Measurements from ENCODE around the gene ANKS1B. TPM values are rescaled to one million over a fixed set of nuclear protein-coding genes. Genes with fewer than 3 reads are reported as not detected.

Gene ANKS1B
- total and polyA plus RNA-seq, 7 donors = 1.0 to 57.3 (median 30.1) TPM; not detected in 1

DNA sequence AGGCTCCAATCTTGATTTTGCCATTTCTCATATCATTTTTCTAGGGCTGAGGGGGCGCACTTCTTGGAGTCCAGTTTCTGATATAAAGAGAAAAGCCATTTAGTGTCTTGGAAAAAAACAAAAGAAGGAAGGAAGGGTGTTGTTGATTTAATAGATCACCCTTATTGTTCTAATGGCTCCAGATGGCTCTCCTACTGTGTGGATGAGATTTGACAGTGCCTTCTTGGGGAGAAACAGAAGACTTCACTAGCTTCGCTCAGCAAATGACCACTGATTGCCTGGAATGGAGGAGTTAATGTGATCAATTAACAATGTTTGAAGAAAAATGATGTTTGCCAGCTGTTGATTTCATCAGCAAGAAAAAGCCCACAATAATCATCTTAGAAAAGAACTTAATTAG is 1123.5 kb downstream of the ANKS1B start:
- TF ChIP-seq, protein P1, sequence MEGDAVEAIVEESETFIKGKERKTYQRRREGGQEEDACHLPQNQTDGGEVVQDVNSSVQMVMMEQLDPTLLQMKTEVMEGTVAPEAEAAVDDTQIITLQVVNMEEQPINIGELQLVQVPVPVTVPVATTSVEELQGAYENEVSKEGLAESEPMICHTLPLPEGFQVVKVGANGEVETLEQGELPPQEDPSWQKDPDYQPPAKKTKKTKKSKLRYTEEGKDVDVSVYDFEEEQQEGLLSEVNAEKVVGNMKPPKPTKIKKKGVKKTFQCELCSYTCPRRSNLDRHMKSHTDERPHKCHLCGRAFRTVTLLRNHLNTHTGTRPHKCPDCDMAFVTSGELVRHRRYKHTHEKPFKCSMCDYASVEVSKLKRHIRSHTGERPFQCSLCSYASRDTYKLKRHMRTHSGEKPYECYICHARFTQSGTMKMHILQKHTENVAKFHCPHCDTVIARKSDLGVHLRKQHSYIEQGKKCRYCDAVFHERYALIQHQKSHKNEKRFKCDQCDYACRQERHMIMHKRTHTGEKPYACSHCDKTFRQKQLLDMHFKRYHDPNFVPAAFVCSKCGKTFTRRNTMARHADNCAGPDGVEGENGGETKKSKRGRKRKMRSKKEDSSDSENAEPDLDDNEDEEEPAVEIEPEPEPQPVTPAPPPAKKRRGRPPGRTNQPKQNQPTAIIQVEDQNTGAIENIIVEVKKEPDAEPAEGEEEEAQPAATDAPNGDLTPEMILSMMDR (IDR thresholded peaks at IDR 0.05) = no peak
- TF ChIP-seq POLR2A (IDR thresholded peaks at IDR 0.05) (no peak), EP300 (IDR thresholded peaks at IDR 0.05) (no peak), POLR2AphosphoS5 (IDR thresholded peaks at IDR 0.05) (no peak)
- Histone ChIP-seq H3K4me1 (no peaks in the 10 kb centered on the region), H3K9me3 (no peaks in the 10 kb centered on the region), H3K4me3 (no peak overlapping the region), H3K27me3 (no peaks in the 10 kb centered on the region), H3K27ac (no peak overlapping the region), H3K36me3 (no peaks in the 10 kb centered on the region)
- DNase-seq = no peak
- WGBS, 2 donors = 61% methylated on average over 2 of the region's 2 CpGs
- intact Hi-C loops (cut with DNase I) = no loop called here

DNA sequence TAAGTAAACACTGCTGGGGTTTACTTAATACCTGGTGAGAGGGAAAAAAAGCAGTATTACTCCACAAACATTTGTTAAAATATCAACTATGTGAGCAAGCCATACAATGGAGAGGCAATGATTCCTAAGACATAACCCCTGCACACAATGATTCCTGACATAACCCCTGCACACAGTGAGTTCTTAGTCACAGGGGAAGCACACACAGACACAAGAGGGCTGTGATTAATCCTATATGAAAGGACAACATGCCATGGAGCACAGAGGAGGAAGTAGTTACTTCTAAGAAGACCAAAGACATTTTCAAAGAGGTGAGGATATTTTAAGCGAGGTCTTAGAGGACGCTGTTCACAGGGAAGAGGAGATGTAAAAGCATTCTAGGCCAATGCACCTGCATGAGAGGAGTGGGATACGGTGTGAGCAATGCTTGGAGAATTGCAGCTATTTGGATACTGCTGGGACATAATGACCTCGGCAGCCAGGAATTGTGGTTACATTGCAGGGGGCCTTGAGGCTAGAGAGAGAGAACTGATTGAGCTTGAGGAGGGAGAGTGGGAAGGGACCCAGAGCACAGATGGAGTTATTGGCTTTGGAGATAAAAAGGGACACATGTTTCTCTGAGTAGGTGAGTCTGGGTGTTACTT is 1127.7 kb downstream of the ANKS1B start:
- no peak overlapping the region for H3K4me3 ChIP-seq

DNA sequence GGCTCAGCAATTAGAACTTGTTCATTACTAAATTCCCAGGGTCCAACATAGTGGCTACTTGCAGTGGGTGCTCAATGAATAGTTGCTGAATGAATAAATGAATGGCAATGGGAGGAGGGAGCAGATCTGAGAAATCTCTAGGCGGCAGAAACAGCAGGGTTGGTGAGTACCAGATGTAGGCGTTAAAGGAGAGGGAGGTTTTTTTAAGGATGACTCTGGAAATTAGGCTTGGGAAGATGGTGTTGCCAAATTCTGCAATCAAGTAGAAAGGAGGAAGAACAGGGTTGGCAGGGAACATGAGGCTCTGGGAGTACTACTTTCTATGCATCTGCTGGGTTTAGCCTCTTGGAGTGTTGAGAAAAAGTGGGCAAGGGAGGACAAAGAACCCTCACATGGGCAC is 1132.6 kb downstream of the ANKS1B start:
- Histone ChIP-seq H3K27ac (no peak overlapping the region), H3K9me3 (no peaks in the 10 kb centered on the region), H3K36me3 (no peaks in the 10 kb centered on the region), H3K4me1 (no peaks in the 10 kb centered on the region), H3K27me3 (no peaks in the 10 kb centered on the region), H3K4me3 (no peak overlapping the region)
- 82 to 85% methylated on average over 2 of the region's 2 CpGs for whole genome bisulfite sequencing, 2 donors
- DNase-seq = no peak
- no peak for TF ChIP-seq POLR2AphosphoS5 (IDR thresholded peaks at IDR 0.05)
- TF ChIP-seq POLR2A (IDR thresholded peaks at IDR 0.05) = no peak
- TF ChIP-seq, protein P1 (IDR thresholded peaks at IDR 0.05) = no peak
- TF ChIP-seq EP300 (IDR thresholded peaks at IDR 0.05) = no peak
- intact Hi-C loops (cut with DNase I) = no loop called here

More for the DNA sequence above, 1127.7 kb downstream of the ANKS1B start:
- Histone ChIP-seq H3K27ac (no peak overlapping the region), H3K36me3 (no peaks in the 10 kb centered on the region), H3K9me3 (no peaks in the 10 kb centered on the region), H3K27me3 (no peaks in the 10 kb centered on the region), H3K4me1 (no peaks in the 10 kb centered on the region)
- TF ChIP-seq POLR2AphosphoS5 (IDR thresholded peaks at IDR 0.05) (no peak), EP300 (IDR thresholded peaks at IDR 0.05) (no peak), POLR2A (IDR thresholded peaks at IDR 0.05) (no peak)
- TF ChIP-seq, protein P1 (IDR thresholded peaks at IDR 0.05) = no peak
- no peak for DNase-seq
- intact Hi-C loops (cut with DNase I) = no loop called here
- 27 to 36% methylated on average over 4 of the region's 4 CpGs for WGBS, 2 donors

DNA sequence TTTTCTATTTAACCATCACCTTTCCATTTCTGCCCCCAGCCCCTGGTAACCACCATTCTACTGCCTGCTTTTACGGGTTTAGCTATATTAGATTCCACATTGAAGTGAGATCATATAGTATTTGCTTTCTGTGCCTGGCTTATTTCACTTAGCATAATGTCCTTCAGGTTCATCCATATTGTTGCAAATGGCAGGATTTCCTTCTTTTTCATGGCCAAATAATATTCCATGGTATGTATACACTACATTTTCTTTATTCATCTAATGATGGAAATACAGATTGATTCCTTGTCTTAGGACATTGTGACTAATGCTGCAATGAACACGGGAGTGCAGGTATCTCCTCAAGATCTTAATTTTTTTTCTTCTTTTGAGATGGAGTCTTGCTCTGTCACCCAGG is 1137.5 kb downstream of the ANKS1B start:
- TF ChIP-seq POLR2AphosphoS5 (IDR thresholded peaks at IDR 0.05) (no peak), EP300 (IDR thresholded peaks at IDR 0.05) (no peak), POLR2A (IDR thresholded peaks at IDR 0.05) (no peak)
- TF ChIP-seq, protein P1 (IDR thresholded peaks at IDR 0.05) = no peak
- H3K27me3 ChIP-seq = no peaks in the 10 kb centered on the region

DNA sequence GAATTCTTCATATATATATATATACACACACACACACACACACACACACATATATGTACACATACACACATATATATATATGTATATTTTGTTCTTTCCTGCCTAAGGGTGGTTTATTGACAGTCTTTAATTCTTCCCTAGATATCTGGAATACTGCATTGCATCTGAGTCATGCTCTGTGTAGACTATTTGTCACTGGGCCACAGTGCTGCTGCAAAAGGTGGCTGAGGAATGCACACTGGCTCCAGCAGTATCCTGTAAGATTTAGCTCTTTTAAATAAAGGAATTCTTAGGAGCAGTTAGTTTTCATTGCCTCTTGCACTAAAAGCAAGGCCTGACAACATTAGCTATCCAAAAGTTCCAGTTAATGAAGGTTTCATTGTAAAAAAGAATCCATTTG is 1138.8 kb downstream of the ANKS1B start:
- no peak for DNase-seq
- H3K36me3 ChIP-seq = no peaks in the 10 kb centered on the region
- no peak overlapping the region for H3K27ac ChIP-seq
- H3K4me1 ChIP-seq = no peaks in the 10 kb centered on the region
- H3K4me3 ChIP-seq = no peak overlapping the region
- no peaks in the 10 kb centered on the region for H3K9me3 ChIP-seq
- intact Hi-C loops (cut with DNase I) = no loop called here
- no peaks in the 10 kb centered on the region for H3K27me3 ChIP-seq
- TF ChIP-seq, protein P1 (IDR thresholded peaks at IDR 0.05) = no peak
- no peak for TF ChIP-seq POLR2AphosphoS5 (IDR thresholded peaks at IDR 0.05)
- no peak for TF ChIP-seq EP300 (IDR thresholded peaks at IDR 0.05)
- TF ChIP-seq POLR2A (IDR thresholded peaks at IDR 0.05) = no peak

More for the DNA sequence above, 1137.5 kb downstream of the ANKS1B start:
- Histone ChIP-seq H3K4me1 (no peaks in the 10 kb centered on the region), H3K4me3 (no peak overlapping the region), H3K36me3 (no peaks in the 10 kb centered on the region), H3K27ac (no peak overlapping the region), H3K9me3 (no peaks in the 10 kb centered on the region)
- intact Hi-C loops (cut with DNase I) = no loop called here
- WGBS, 2 donors = 89 to 91% methylated on average over 2 of the region's 2 CpGs
- DNase-seq = no peak
